ENCODE measurements around the gene FCHSD1.

The FCHSD1 gene

DNA sequence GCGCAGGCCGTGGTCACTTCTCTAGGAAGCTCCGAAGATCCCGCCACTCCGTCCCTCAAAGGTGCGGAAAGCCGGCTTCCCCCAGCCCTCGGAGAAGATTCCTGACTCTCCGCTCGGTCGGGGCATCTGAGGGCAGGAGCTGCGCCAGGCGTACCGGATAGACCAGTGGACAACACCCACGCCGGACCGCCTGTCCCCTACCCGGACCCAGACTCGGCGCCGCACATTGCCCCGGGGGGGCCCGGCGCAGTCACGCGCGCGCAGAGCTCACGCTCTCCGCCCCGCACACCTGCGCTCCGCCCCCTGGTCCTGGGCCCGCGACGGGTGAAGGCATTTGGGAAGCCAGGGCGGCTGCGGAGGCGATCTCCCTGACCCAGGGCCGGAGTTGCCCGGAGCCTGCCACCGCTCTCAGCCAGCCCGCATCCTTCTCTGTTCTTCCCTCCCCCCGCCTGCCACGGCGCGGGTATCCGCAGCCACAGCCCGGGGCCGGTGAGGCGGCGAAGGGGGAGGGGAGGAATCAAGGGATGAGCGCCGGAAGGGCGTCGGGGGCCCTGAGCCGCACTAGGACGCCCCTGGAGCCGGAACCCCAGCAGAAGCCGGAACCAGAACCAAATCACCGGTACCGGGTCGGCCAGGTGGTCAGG is 14.0 kb downstream of the FCHSD1 start:
- no CpG with 5 or more reads among the region's 63 CpGs for WGBS (ENCODE audit: extremely low coverage, insufficient coverage, insufficient read length)
- H3K79me1 ChIP-seq (ENCODE audit: low read length), result peaks cover 7% of the 10 kb centered on the region
- H3K4me1 ChIP-seq (ENCODE audit: control insufficient read depth in 1 of 2, insufficient read depth in 2 of 2, low read length in 2 of 2), result peaks cover 6 to 15% of the 10 kb centered on the region in 2 experiments
- H3K4me3 ChIP-seq (ENCODE audit: low read depth, low read length), result peak overlapping the region; percentile 71
- H4K12ac ChIP-seq (ENCODE audit: low read depth, low read length), result no peak overlapping the region
- no peak overlapping the region for H3K23ac ChIP-seq (ENCODE audit: low read length)
- H3K79me2 ChIP-seq (ENCODE audit: control insufficient read depth, insufficient read depth, low read length, poor library complexity), result peaks cover 6% of the 10 kb centered on the region
- peak; percentile 71 to 75 for DNase-seq
- no peak overlapping the region for H2BK5ac ChIP-seq (ENCODE audit: low read depth, low read length, poor library complexity)
- H2AFZ ChIP-seq (ENCODE audit: insufficient read depth, low read length, poor library complexity), result peak overlapping the region; percentile 72
- no peak overlapping the region for H3K27ac ChIP-seq (ENCODE audit: low read depth, low read length)
- H3K4me2 ChIP-seq (ENCODE audit: low read length), result peak overlapping the region; percentile 95
- H4K91ac ChIP-seq (ENCODE audit: low read depth, low read length), result no peak overlapping the region
- no peak overlapping the region for H3K18ac ChIP-seq (ENCODE audit: low read length)
- no peak overlapping the region for H2BK12ac ChIP-seq (ENCODE audit: low read length)
- no peak overlapping the region for H2BK120ac ChIP-seq (ENCODE audit: insufficient read depth, low read length, poor library complexity)
- no peaks in the 10 kb centered on the region for H3K27me3 ChIP-seq (ENCODE audit: insufficient read depth, low read length)
- H3K9ac ChIP-seq (ENCODE audit: low read length), result peak overlapping the region; percentile 10
- H2AK5ac ChIP-seq (ENCODE audit: low read length), result no peak overlapping the region
- no peak overlapping the region for H3K14ac ChIP-seq (ENCODE audit: low read length)
- H3K36me3 ChIP-seq (ENCODE audit: control insufficient read depth in 1 of 2, insufficient read depth in 2 of 2, low read length in 2 of 2), result peaks cover 7 to 15% of the 10 kb centered on the region in 2 experiments
- H4K8ac ChIP-seq (ENCODE audit: low read depth, low read length), result peak overlapping the region; percentile 19
- peaks cover 2% of the 10 kb centered on the region for H3K9me3 ChIP-seq (ENCODE audit: insufficient read depth, low read depth, low read length)
- no peak overlapping the region for H3K4ac ChIP-seq (ENCODE audit: low read depth, low read length)

DNA sequence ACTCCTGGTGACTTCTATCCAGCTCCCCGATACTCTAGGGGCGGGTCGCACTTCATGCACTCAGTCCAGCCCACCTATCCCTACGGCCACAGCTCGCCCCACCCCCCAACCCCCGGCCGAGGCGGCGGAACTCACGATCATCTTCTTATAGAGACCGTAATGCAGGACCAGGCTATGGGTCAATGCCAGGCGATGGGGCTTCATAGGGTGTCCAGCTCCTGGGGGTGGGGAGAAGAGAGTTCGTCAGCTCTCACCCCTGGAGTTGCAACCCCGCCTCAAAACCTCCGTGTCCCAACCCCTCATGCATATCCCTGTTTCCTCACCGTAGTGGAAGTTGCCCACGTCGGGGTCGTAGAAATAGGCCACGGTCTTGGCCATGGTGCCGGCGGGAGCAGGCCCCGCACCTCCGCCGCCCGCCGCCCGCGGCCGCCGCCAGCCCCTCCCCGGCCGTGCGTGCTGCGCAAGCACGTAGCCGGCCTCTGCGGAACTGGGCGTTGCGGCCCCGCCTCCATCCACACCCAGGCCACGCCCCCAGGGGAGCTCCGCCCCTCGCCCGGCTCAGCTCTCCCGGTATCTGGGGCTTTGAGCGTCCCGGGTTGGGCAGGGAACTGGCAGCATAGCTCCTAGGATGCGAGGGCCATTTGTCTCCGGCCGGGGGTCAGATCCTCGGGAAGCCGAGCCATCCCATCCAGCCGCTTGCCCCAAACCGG is 14.7 kb downstream of the FCHSD1 start, which contains the start of the genes HDAC3 and RELL2:
HDAC3 (minus strand) TSS at position 437 of the 710 bp plus-strand sequence; CDS start at position 378, 59 bp downstream.
RELL2 (plus strand) TSS at position 585 of the 710 bp plus-strand sequence. CDS start 1,229 bp downstream, outside the sequence.
- Histone ChIP-seq H2BK120ac (ENCODE audit: insufficient read depth, low read length, poor library complexity) (peak within 1 kb of the TSS; percentile 77), H3K27ac (ENCODE audit: low read depth, low read length) (peak within 1 kb of the TSS; percentile 16), H3K27me3 (ENCODE audit: insufficient read depth, low read length) (no peaks in the 10 kb centered on the region), H3K23ac (ENCODE audit: low read length) (no peak within 1 kb of the TSS), H3K36me3 (ENCODE audit: control insufficient read depth in 1 of 2, insufficient read depth in 2 of 2, low read length in 2 of 2) (peaks cover 7 to 15% of the 10 kb centered on the region in 2 experiments), H2AFZ (ENCODE audit: insufficient read depth, low read length, poor library complexity) (peak within 1 kb of the TSS; percentile 95), H4K91ac (ENCODE audit: low read depth, low read length) (peak within 1 kb of the TSS; percentile 65), H2BK5ac (ENCODE audit: low read depth, low read length, poor library complexity) (peak within 1 kb of the TSS; percentile 39), H3K4me2 (ENCODE audit: low read length) (peak within 1 kb of the TSS; percentile 95), H3K18ac (ENCODE audit: low read length) (peak within 1 kb of the TSS; percentile 93), H3K4ac (ENCODE audit: low read depth, low read length) (peak within 1 kb of the TSS; percentile 84), H2AK5ac (ENCODE audit: low read length) (no peak within 1 kb of the TSS), H3K14ac (ENCODE audit: low read length) (peak within 1 kb of the TSS; percentile 88), H3K9me3 (ENCODE audit: insufficient read depth, low read depth, low read length) (peaks cover 2% of the 10 kb centered on the region), H4K8ac (ENCODE audit: low read depth, low read length) (peak within 1 kb of the TSS; percentile 77), H2BK12ac (ENCODE audit: low read length) (no peak within 1 kb of the TSS), H3K4me3 (ENCODE audit: low read depth, low read length) (peak within 1 kb of the TSS; percentile 93), H3K79me2 (ENCODE audit: control insufficient read depth, insufficient read depth, low read length, poor library complexity) (peaks cover 6% of the 10 kb centered on the region), H3K9ac (ENCODE audit: low read length) (peak within 1 kb of the TSS; percentile 99), H3K79me1 (ENCODE audit: low read length) (peaks cover 7% of the 10 kb centered on the region), H3K4me1 (ENCODE audit: control insufficient read depth in 1 of 2, insufficient read depth in 2 of 2, low read length in 2 of 2) (peaks cover 6 to 15% of the 10 kb centered on the region in 2 experiments), H4K12ac (ENCODE audit: low read depth, low read length) (peak within 1 kb of the TSS; percentile 82)
- peak; percentile 94 to 97 for DNase-seq
- WGBS (ENCODE audit: extremely low coverage, insufficient coverage, insufficient read length), result no CpG with 5 or more reads among the region's 55 CpGs

DNA sequence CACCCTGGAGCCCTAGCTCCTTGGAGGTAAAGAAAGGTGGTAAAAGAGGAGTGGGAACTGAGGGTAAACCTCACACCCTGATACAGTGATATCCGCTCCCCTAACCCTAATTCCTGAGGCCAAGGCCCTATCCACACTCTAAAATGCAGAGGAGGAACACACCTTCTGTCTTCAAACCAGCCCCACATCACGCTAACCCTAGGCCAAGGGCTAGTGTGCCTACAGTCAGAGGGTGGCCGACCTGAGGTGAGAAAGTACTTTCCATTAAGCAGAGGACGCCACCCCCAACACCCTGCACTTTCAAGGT is 15.2 kb downstream of the FCHSD1 start:
- Histone ChIP-seq H3K27me3 (ENCODE audit: insufficient read depth, low read length) (no peaks in the 10 kb centered on the region), H2BK120ac (ENCODE audit: insufficient read depth, low read length, poor library complexity) (no peak overlapping the region), H3K14ac (ENCODE audit: low read length) (no peak overlapping the region), H3K23ac (ENCODE audit: low read length) (no peak overlapping the region), H3K4me1 (ENCODE audit: control insufficient read depth in 1 of 2, insufficient read depth in 2 of 2, low read length in 2 of 2) (peaks cover 6 to 15% of the 10 kb centered on the region in 2 experiments), H3K27ac (ENCODE audit: low read depth, low read length) (no peak overlapping the region), H3K9ac (ENCODE audit: low read length) (peak overlapping the region; percentile 99), H3K36me3 (ENCODE audit: control insufficient read depth in 1 of 2, insufficient read depth in 2 of 2, low read length in 2 of 2) (peaks cover 7 to 12% of the 10 kb centered on the region in 2 experiments), H2AFZ (ENCODE audit: insufficient read depth, low read length, poor library complexity) (peak overlapping the region; percentile 20), H4K8ac (ENCODE audit: low read depth, low read length) (no peak overlapping the region), H3K4me2 (ENCODE audit: low read length) (peak overlapping the region; percentile 69), H2AK5ac (ENCODE audit: low read length) (no peak overlapping the region), H2BK12ac (ENCODE audit: low read length) (no peak overlapping the region), H3K4me3 (ENCODE audit: low read depth, low read length) (peak overlapping the region; percentile 93), H3K9me3 (ENCODE audit: insufficient read depth, low read depth, low read length) (peaks cover 2% of the 10 kb centered on the region), H3K18ac (ENCODE audit: low read length) (peak overlapping the region; percentile 93), H3K79me2 (ENCODE audit: control insufficient read depth, insufficient read depth, low read length, poor library complexity) (peaks cover 6% of the 10 kb centered on the region), H4K12ac (ENCODE audit: low read depth, low read length) (no peak overlapping the region), H2BK5ac (ENCODE audit: low read depth, low read length, poor library complexity) (no peak overlapping the region), H3K4ac (ENCODE audit: low read depth, low read length) (peak overlapping the region; percentile 84), H4K91ac (ENCODE audit: low read depth, low read length) (no peak overlapping the region), H3K79me1 (ENCODE audit: low read length) (peaks cover 7% of the 10 kb centered on the region)
- no peak for DNase-seq
- WGBS (ENCODE audit: extremely low coverage, insufficient coverage, insufficient read length), result no CpG with 5 or more reads among the region's 4 CpGs

- Histone ChIP-seq H2AFZ (ENCODE audit: insufficient read depth, low read length, poor library complexity) (peak overlapping the region; percentile 20), H2AK5ac (ENCODE audit: low read length) (no peak overlapping the region), H4K12ac (ENCODE audit: low read depth, low read length) (no peak overlapping the region), H3K79me2 (ENCODE audit: control insufficient read depth, insufficient read depth, low read length, poor library complexity) (peaks cover 6% of the 10 kb centered on the region), H4K8ac (ENCODE audit: low read depth, low read length) (no peak overlapping the region), H3K27me3 (ENCODE audit: insufficient read depth, low read length) (no peaks in the 10 kb centered on the region), H2BK5ac (ENCODE audit: low read depth, low read length, poor library complexity) (no peak overlapping the region), H4K91ac (ENCODE audit: low read depth, low read length) (no peak overlapping the region), H3K4me1 (ENCODE audit: control insufficient read depth in 1 of 2, insufficient read depth in 2 of 2, low read length in 2 of 2) (peaks cover 6 to 15% of the 10 kb centered on the region in 2 experiments), H3K14ac (ENCODE audit: low read length) (no peak overlapping the region), H3K9ac (ENCODE audit: low read length) (no peak overlapping the region), H3K36me3 (ENCODE audit: control insufficient read depth in 1 of 2, insufficient read depth in 2 of 2, low read length in 2 of 2) (peaks cover 4 to 8% of the 10 kb centered on the region in 2 experiments), H3K27ac (ENCODE audit: low read depth, low read length) (no peak overlapping the region), H3K79me1 (ENCODE audit: low read length) (peaks cover 7% of the 10 kb centered on the region), H3K4ac (ENCODE audit: low read depth, low read length) (peak overlapping the region; percentile 41), H3K4me3 (ENCODE audit: low read depth, low read length) (no peak overlapping the region), H2BK12ac (ENCODE audit: low read length) (no peak overlapping the region), H3K18ac (ENCODE audit: low read length) (no peak overlapping the region), H3K4me2 (ENCODE audit: low read length) (peak overlapping the region; percentile 69), H3K9me3 (ENCODE audit: insufficient read depth, low read depth, low read length) (no peaks in the 10 kb centered on the region), H3K23ac (ENCODE audit: low read length) (no peak overlapping the region), H2BK120ac (ENCODE audit: insufficient read depth, low read length, poor library complexity) (no peak overlapping the region)
- no peak for DNase-seq
- no CpG with 5 or more reads among the region's 7 CpGs for WGBS (ENCODE audit: extremely low coverage, insufficient coverage, insufficient read length)
Measured at GRCh38 chr5:141635646-141636045, 15.6 kb downstream of the FCHSD1 start.

Data from trophoblast cell (in vitro differentiated cells and primary cell).